ENCODE results near the gene MRPL19.

- TF ChIP-seq, protein P1, sequence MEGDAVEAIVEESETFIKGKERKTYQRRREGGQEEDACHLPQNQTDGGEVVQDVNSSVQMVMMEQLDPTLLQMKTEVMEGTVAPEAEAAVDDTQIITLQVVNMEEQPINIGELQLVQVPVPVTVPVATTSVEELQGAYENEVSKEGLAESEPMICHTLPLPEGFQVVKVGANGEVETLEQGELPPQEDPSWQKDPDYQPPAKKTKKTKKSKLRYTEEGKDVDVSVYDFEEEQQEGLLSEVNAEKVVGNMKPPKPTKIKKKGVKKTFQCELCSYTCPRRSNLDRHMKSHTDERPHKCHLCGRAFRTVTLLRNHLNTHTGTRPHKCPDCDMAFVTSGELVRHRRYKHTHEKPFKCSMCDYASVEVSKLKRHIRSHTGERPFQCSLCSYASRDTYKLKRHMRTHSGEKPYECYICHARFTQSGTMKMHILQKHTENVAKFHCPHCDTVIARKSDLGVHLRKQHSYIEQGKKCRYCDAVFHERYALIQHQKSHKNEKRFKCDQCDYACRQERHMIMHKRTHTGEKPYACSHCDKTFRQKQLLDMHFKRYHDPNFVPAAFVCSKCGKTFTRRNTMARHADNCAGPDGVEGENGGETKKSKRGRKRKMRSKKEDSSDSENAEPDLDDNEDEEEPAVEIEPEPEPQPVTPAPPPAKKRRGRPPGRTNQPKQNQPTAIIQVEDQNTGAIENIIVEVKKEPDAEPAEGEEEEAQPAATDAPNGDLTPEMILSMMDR (IDR thresholded peaks at IDR 0.05): no peak
- no peak for TF ChIP-seq REST (IDR thresholded peaks at IDR 0.05; ENCODE audit: insufficient read depth in 1 of 2, low read depth in 2 of 2, low read length in 1 of 2)
- no peak for TF ChIP-seq POLR2AphosphoS5 (IDR thresholded peaks at IDR 0.05; ENCODE audit: low read depth, low read length)
- no peak for TF ChIP-seq SIN3A (IDR thresholded peaks at IDR 0.05; ENCODE audit: borderline replicate concordance, insufficient read depth, low read depth, low read length)
- TF ChIP-seq TCF7L2 (IDR thresholded peaks at IDR 0.05; ENCODE audit: low read depth, low read length): no peak
These were observed 20.3 kb downstream of the MRPL19 start for GRCh38 chr2:75666911-75667310.
